Psoas muscle (tissue), 8 donors: ENCODE data around the gene AKR1D1. TPM values are rescaled to one million over a fixed set of nuclear protein-coding genes. Genes with fewer than 3 reads are reported as not detected.
"Not testable (repeated sequence)": the region's sequence is repeated elsewhere in the genome, so short reads cannot be mapped to it uniquely, and the experiment has no call there.

Source experiments
- ATAC-seq, 4 donors: fragments of 200-7000 bp; cut with Tn5 transposase; one replicate each; pipeline ENCODE4 v1.9.1; 2020; ENCODE audit warnings: moderate library complexity in 3 of 4, mild to moderate bottlenecking in 2 of 4
- DNase-seq, 2 donors: peaks; one replicate each; pipeline ENCODE4 v3.0.0-alpha.2; 2020
- H3K27ac ChIP-seq: fragments of 200-600 bp; one replicate; pipeline ENCODE4 v1.8.0; 2022
- H3K27me3 ChIP-seq, 3 donors: fragments of 200-600 bp in 1 of 3; one replicate each; pipeline versions ENCODE4 v1.6.1 to v1.8.0; 2013 to 2022; ENCODE audit warnings: low read length in 2 of 3, mild to moderate bottlenecking in 2 of 3, moderate library complexity in 1 of 3; ENCODE audit not compliant: insufficient read depth in 3 of 3
- H3K36me3 ChIP-seq, 2 donors: fragments of 200-600 bp in 1 of 2; one replicate each; pipeline versions ENCODE4 v1.6.1 to v1.8.0; 2013 to 2022; ENCODE audit warnings: low read depth in 1 of 2, mild to moderate bottlenecking in 1 of 2, moderate library complexity in 1 of 2; ENCODE audit not compliant: insufficient read depth in 1 of 2
- H3K4me1 ChIP-seq: fragments of 200-600 bp; one replicate; pipeline ENCODE4 v1.8.0; 2022
- H3K4me3 ChIP-seq: fragments of 200-600 bp; one replicate; pipeline ENCODE4 v1.8.0; 2022; ENCODE audit warnings: mild to moderate bottlenecking
- H3K9me3 ChIP-seq: fragments of 200-600 bp; one replicate; pipeline ENCODE4 v1.8.0; 2022
- WGBS, 3 donors: extraction: QIAGEN DNeasy Blood & Tissue Kit; methylation state at CpG; one replicate each; pipeline versions ENCODE4 v1.1.6 to v1.1.7; 2013; 5-methylcytosine and 5-hydroxymethylcytosine counted together
- intact Hi-C, 2 donors: fragments of 100-400 bp; cut with DNase I; formaldehyde crosslinking; loops; one replicate each; pipeline versions ENCODE4 v1.11.0 to v1.14.2; 2022
- polyA plus RNA-seq, 3 donors: library from polyadenylated mRNA; stranded (reverse); fragments of 200-250 nt; gene quantifications; one replicate each; pipeline ENCODE4 v1.2.3, GENCODE V29; 2013
- total RNA-seq, 4 donors: library from RNA; stranded (reverse); fragmentation: NEBNext Ultra II Directional in 2 of 4; extraction: Animal tissue kit (Norgen Biotek cat#: 25700) in 2 of 4; gene quantifications; one replicate each; pipeline versions ENCODE4 v1.2.1 to v1.2.4, GENCODE V29; 2021 to 2023
- TF ChIP-seq, protein P1 (sequence below): fragments of 200-600 bp; IDR thresholded peaks from one replicate; pipeline ENCODE4 v1.8.0; 2022; ENCODE audit warnings: antibody characterized with exemption
- donor health status: healthy with polysubstance abuse.
- donor health status: DM: no; HTN: no; CAD: no; lungs with moderate emphysema.
- donor health status: Bipolar disorder and iron deficiency.
- donor health status: healthy.
- donor health status: DM: yes; HTN: yes; CAD: no.
- donor health status: DM: no; HTN: no; CAD: no.
- donor health status: DM: no; HTN: no; CAD: no.
- donor health status: DM: yes; HTN: yes; CAD: no.

AKR1D1 gene
- total and polyA plus RNA-seq, 7 donors, result not detected

DNA sequence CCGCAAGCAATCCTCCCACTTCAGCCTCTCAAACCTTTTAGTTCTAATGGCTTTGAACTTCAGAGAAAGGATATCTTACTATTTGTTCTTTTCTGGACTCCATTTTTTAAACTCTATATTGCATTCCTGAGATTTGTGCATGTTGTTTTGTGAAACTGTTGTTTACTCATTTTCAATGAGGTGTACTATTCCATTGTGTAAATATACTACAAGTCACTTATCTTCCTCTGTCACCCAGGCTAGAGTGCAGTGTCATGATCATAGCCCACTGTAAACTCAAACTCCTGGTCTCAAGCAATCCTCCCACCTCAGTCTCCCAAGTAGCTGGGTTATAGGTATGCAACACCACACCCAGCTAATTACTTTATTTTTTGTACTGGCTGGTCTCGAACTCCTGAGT, 31.4 kb upstream of the AKR1D1 start:
- H3K27me3 ChIP-seq, result peaks cover 0 to 4% (median 0%) of the 10 kb centered on the region in 3 donors
- intact Hi-C loops, result no loop called here
- no peak for ATAC-seq
- DNase-seq, result no peak
- TF ChIP-seq, protein P1, sequence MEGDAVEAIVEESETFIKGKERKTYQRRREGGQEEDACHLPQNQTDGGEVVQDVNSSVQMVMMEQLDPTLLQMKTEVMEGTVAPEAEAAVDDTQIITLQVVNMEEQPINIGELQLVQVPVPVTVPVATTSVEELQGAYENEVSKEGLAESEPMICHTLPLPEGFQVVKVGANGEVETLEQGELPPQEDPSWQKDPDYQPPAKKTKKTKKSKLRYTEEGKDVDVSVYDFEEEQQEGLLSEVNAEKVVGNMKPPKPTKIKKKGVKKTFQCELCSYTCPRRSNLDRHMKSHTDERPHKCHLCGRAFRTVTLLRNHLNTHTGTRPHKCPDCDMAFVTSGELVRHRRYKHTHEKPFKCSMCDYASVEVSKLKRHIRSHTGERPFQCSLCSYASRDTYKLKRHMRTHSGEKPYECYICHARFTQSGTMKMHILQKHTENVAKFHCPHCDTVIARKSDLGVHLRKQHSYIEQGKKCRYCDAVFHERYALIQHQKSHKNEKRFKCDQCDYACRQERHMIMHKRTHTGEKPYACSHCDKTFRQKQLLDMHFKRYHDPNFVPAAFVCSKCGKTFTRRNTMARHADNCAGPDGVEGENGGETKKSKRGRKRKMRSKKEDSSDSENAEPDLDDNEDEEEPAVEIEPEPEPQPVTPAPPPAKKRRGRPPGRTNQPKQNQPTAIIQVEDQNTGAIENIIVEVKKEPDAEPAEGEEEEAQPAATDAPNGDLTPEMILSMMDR, result no peak
- H3K27ac ChIP-seq, result no peak overlapping the region
- H3K36me3 ChIP-seq, result no peaks in the 10 kb centered on the region
- no peak overlapping the region for H3K4me3 ChIP-seq
- WGBS, 3 donors, result 82 to 92% (median 86%) methylated on average over 2 of the region's 2 CpGs
- H3K9me3 ChIP-seq, result no peaks in the 10 kb centered on the region
- H3K4me1 ChIP-seq, result no peaks in the 10 kb centered on the region

GRCh38 chr7:138047907-138048306, 28.4 kb upstream of the AKR1D1 start:
- H3K4me3 ChIP-seq, result no peak overlapping the region
- no peaks in the 10 kb centered on the region for H3K9me3 ChIP-seq
- H3K4me1 ChIP-seq, result no peaks in the 10 kb centered on the region
- H3K36me3 ChIP-seq, result no peaks in the 10 kb centered on the region
- DNase-seq (no peak), ATAC-seq (no peak)
- H3K27ac ChIP-seq, result no peak overlapping the region
- H3K27me3 ChIP-seq, result peaks cover 0 to 4% (median 0%) of the 10 kb centered on the region in 3 donors
- intact Hi-C loops, result no loop called here
- 81 to 87% (median 83%) methylated on average over 3 of the region's 3 CpGs for WGBS, 3 donors
- TF ChIP-seq, protein P1, result no peak

GRCh38 chr7:138049505-138050116, 26.6 kb upstream of the AKR1D1 start:
- 91 to 100% (median 96%) methylated on average over 1 of the region's 1 CpG for WGBS, 3 donors
- no peak for ATAC-seq
- H3K4me1 ChIP-seq, result no peaks in the 10 kb centered on the region
- H3K36me3 ChIP-seq, result no peaks in the 10 kb centered on the region
- H3K9me3 ChIP-seq, result no peaks in the 10 kb centered on the region
- H3K27me3 ChIP-seq, result peaks cover 0 to 4% (median 0%) of the 10 kb centered on the region in 3 donors
- no peak overlapping the region for H3K4me3 ChIP-seq
- DNase-seq, result no peak
- intact Hi-C loops, result no loop called here
- H3K27ac ChIP-seq, result no peak overlapping the region
- TF ChIP-seq, protein P1, result no peak

DNA sequence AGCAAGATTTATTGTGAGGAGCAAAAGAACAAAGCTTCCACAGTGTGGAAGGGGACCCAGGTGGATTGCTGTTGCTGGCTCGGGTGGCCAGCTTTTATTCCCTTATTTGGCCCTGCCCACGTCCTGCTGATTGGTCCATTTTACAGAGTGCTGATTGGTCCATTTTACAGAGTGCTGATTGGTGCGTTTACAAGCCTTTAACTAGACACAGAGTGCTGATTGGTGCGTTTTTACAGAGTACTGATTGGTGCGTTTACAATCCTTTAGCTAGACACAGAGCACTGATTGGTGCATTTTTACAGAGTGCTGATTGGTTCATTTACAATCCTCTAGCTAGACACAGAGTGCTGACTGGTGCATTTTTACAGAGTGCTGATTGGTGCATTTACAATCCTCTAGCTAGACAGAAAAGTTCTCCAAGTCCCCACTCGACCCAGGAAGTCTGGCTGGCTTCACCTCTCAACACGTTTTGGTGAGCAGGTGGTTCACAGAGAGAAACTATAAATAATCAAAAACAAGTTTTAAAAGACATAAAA, 24.5 kb upstream of the AKR1D1 start:
- H3K27ac ChIP-seq, H3K9me3 ChIP-seq, H3K27me3 ChIP-seq, H3K36me3 ChIP-seq, H3K4me3 ChIP-seq, intact Hi-C loops, ATAC-seq, H3K4me1 ChIP-seq, DNase-seq: not testable (repeated sequence)
- WGBS, 3 donors, result 72 to 83% (median 78%) methylated on average over 7 of the region's 7 CpGs

DNA sequence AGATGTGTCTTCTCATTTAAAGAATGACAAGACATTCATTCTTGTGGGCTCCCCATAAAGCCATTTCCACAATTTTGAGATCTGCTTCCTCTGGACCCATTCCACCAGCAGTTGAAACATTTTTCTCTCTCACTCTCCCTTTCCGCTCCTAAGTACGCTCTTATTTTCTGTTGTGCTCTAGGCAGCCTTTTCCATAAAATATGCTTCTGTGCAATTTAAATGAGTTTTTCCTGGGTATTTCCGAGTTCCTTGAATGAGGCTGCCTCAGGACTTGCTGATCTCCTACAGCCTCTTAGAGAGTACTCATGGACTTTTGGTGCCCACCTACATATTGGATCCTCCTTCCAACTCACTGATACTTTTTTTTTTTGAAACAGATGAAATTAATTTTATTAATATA, 23.6 kb upstream of the AKR1D1 start:
- no peak overlapping the region for H3K4me3 ChIP-seq
- TF ChIP-seq, protein P1, result no peak
- WGBS, 3 donors, result 89 to 91% (median 91%) methylated on average over 3 of the region's 3 CpGs
- DNase-seq (no peak), ATAC-seq (no peak)
- no peaks in the 10 kb centered on the region for H3K36me3 ChIP-seq
- H3K9me3 ChIP-seq, result no peaks in the 10 kb centered on the region
- H3K27ac ChIP-seq, result no peak overlapping the region
- no peaks in the 10 kb centered on the region for H3K27me3 ChIP-seq
- H3K4me1 ChIP-seq, result no peaks in the 10 kb centered on the region
- intact Hi-C loops, result no loop called here

GRCh38 chr7:138055698-138056097, 20.6 kb upstream of the AKR1D1 start:
- H3K4me3 ChIP-seq, H3K27ac ChIP-seq, H3K9me3 ChIP-seq, H3K4me1 ChIP-seq, ATAC-seq, H3K36me3 ChIP-seq, H3K27me3 ChIP-seq, intact Hi-C loops, DNase-seq: not testable (repeated sequence)
- 91 to 97% (median 94%) methylated on average over 2 of the region's 4 CpGs for WGBS, 3 donors
